ENCODE measurements around the gene PPP2R5C. TPM values are rescaled to one million over a fixed set of nuclear protein-coding genes. Genes with fewer than 3 reads are reported as not detected.

PPP2R5C gene
- total and polyA plus RNA-seq, 2 of the 4 experiments (the other 2 are of a cell fraction): 65.9 to 78.7 TPM

DNA sequence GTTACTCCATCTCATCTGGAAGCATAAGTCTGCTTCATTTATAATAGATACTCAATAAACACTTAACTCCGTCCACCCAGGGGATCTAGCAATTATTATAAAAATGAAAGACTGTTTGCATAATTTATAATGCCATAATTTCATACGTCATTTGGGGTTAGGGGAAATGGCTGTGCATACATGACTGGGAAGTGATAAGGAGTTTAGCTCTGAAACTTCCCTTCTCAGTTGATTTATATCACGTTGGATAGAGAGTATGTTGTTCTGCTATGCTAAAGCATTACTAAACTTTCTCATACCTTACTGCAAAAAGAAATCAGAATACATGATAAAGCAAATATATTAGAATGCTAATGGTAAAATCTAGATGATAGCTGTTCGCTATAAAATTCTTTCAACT lies 112.5 kb downstream of the PPP2R5C start:
- Histone ChIP-seq H3K14ac (replicated peaks; ENCODE audit: low read depth, low read length) (no peak overlapping the region), H3K27ac (ENCODE audit: insufficient read depth, low read length) (no peak overlapping the region), H2AK9ac (replicated peaks; ENCODE audit: low read depth, low read length, poor library complexity) (no peak overlapping the region), H3K4me2 (ENCODE audit: low read depth, low read length) (no peak overlapping the region), H2BK120ac (ENCODE audit: low read depth, low read length) (no peak overlapping the region), H3K56ac (ENCODE audit: extremely low read depth, insufficient read depth, low read length) (no peak overlapping the region), H2BK20ac (ENCODE audit: low read depth, low read length) (no peak overlapping the region), H3K18ac (ENCODE audit: low read depth, low read length) (no peak overlapping the region), H3K4me3 (ENCODE audit: insufficient read depth, low read depth, low read length) (no peak overlapping the region), H4K91ac (ENCODE audit: insufficient read depth, low read depth, low read length) (no peak overlapping the region), H2AK5ac (ENCODE audit: low read depth, low read length) (no peak overlapping the region), H4K8ac (ENCODE audit: low read depth in 2 of 2, low read length in 2 of 2) (no peak overlapping the region), H3K4ac (ENCODE audit: low read depth, low read length) (no peak overlapping the region), H2BK5ac (ENCODE audit: low read depth, low read length, poor library complexity, severe bottlenecking) (no peak overlapping the region), H3K23ac (ENCODE audit: low read depth, low read length) (no peak overlapping the region), H3K27me3 (ENCODE audit: control insufficient read depth, insufficient read depth, low read length) (no peaks in the 10 kb centered on the region), H3K79me1 (ENCODE audit: low read depth in 1 of 2, low read length in 2 of 2) (peaks cover 42 to 74% of the 10 kb centered on the region in 2 experiments), H3K9me3 (ENCODE audit: control insufficient read depth, insufficient read depth, low read length) (no peaks in the 10 kb centered on the region), H3K9ac (ENCODE audit: low read depth, low read length) (no peak overlapping the region), H4K20me1 (ENCODE audit: insufficient read depth, low read length) (peaks cover 62% of the 10 kb centered on the region), H2BK15ac (ENCODE audit: low read depth, low read length) (no peak overlapping the region), H3K9me1 (ENCODE audit: insufficient read depth, low read length) (peaks cover 15% of the 10 kb centered on the region; the same call in 1 of the 2 replicates), H3K4me1 (ENCODE audit: control insufficient read depth, insufficient read depth, low read length) (peaks cover 6% of the 10 kb centered on the region), H2AFZ (replicated peaks; ENCODE audit: low read length, poor library complexity) (no peak overlapping the region), H3K36me3 (ENCODE audit: control insufficient read depth, insufficient read depth, low read length) (peaks cover 5% of the 10 kb centered on the region), H4K5ac (ENCODE audit: low read depth, low read length) (no peak overlapping the region)
- intact Hi-C loops (cut with micrococcal nuclease): no loop called here
- WGBS, 2 experiments (ENCODE audit: extremely low coverage in 2 of 2, insufficient read length in 1 of 2): no CpG with 5 or more reads among the region's 4 CpGs
- dilution Hi-C loops (cut with HindIII; ENCODE audit: low sequenced_read_pairs, unreplicated experiment): no loop called here
- POLR2A ChIA-PET (ENCODE audit: unreplicated experiment): no interaction called here
- TF ChIP-seq SMC3 (IDR thresholded peaks at IDR 0.05; ENCODE audit: low read depth, low read length) (no peak), BHLHE40 (IDR thresholded peaks at IDR 0.05; ENCODE audit: low read depth, low read length) (no peak), RCOR1 (IDR thresholded peaks at IDR 0.05; ENCODE audit: insufficient replicate concordance, low read length) (no peak), NFE2L2 (IDR thresholded peaks at IDR 0.05; ENCODE audit: low read depth, low read length) (no peak), RFX5 (IDR thresholded peaks at IDR 0.05; ENCODE audit: low read depth, low read length) (no peak), FOS (IDR thresholded peaks at IDR 0.05; ENCODE audit: low read depth, low read length) (no peak), MXI1 (IDR thresholded peaks at IDR 0.05; ENCODE audit: borderline replicate concordance, low read depth, low read length) (no peak), MAFK (IDR thresholded peaks at IDR 0.05; ENCODE audit: low read depth, low read length) (no peak)
- ATAC-seq (ENCODE audit: low read depth) (no peak), DNase-seq (no peak)
- no TSS peak for BruUV-seq (replicated peaks)
- CTCF ChIA-PET: no interaction called here
- in situ Hi-C loops (cut with MboI; ENCODE audit: low sequenced_read_pairs): no loop called here
